ENCODE measurements around the gene JTB.
"Not testable (repeated sequence)": the region's sequence is repeated elsewhere in the genome, so short reads cannot be mapped to it uniquely, and the experiment has no call there.

The JTB gene

GRCh38 chr1:153977250-153978240 lies at the start of gene JTB:
TSS of gene JTB (minus strand) at chr1:153977674. CDS start at chr1:153977252, 422 bp downstream.
- peak within 1 kb of the TSS; percentile 96 for H3K4me3 ChIP-seq (ENCODE audit: low read length)
- peak; percentile 88 for DNase-seq (ENCODE audit: low read depth)
- TF ChIP-seq, protein P1, sequence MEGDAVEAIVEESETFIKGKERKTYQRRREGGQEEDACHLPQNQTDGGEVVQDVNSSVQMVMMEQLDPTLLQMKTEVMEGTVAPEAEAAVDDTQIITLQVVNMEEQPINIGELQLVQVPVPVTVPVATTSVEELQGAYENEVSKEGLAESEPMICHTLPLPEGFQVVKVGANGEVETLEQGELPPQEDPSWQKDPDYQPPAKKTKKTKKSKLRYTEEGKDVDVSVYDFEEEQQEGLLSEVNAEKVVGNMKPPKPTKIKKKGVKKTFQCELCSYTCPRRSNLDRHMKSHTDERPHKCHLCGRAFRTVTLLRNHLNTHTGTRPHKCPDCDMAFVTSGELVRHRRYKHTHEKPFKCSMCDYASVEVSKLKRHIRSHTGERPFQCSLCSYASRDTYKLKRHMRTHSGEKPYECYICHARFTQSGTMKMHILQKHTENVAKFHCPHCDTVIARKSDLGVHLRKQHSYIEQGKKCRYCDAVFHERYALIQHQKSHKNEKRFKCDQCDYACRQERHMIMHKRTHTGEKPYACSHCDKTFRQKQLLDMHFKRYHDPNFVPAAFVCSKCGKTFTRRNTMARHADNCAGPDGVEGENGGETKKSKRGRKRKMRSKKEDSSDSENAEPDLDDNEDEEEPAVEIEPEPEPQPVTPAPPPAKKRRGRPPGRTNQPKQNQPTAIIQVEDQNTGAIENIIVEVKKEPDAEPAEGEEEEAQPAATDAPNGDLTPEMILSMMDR (IDR thresholded peaks at IDR 0.05; ENCODE audit: insufficient read depth, low read depth, low read length, missing control alignments) = no peak

GRCh38 chr1:154019940-154020339 lies 42.5 kb upstream of the JTB start:
- no peak for DNase-seq (ENCODE audit: low read depth)
- TF ChIP-seq, protein P1 (IDR thresholded peaks at IDR 0.05; ENCODE audit: insufficient read depth, low read depth, low read length, missing control alignments) = no peak
- H3K4me3 ChIP-seq (ENCODE audit: low read length) = no peak overlapping the region

GRCh38 chr1:154019269-154019668 lies 41.8 kb upstream of the JTB start:
- H3K4me3 ChIP-seq (ENCODE audit: low read length) = no peak overlapping the region
- no peak for DNase-seq (ENCODE audit: low read depth)
- TF ChIP-seq, protein P1 (IDR thresholded peaks at IDR 0.05; ENCODE audit: insufficient read depth, low read depth, low read length, missing control alignments) = no peak

- peak; percentile 62 for DNase-seq (ENCODE audit: low read depth)
- TF ChIP-seq, protein P1 (IDR thresholded peaks at IDR 0.05; ENCODE audit: insufficient read depth, low read depth, low read length, missing control alignments) = no peak
- H3K4me3 ChIP-seq (ENCODE audit: low read length) = no peak overlapping the region
Observed at GRCh38 chr1:154014154-154014907, 36.9 kb upstream of the JTB start.

GRCh38 chr1:154012543-154012942 lies 35.1 kb upstream of the JTB start:
- H3K4me3 ChIP-seq (ENCODE audit: low read length); DNase-seq (ENCODE audit: low read depth): not testable (repeated sequence)

DNA sequence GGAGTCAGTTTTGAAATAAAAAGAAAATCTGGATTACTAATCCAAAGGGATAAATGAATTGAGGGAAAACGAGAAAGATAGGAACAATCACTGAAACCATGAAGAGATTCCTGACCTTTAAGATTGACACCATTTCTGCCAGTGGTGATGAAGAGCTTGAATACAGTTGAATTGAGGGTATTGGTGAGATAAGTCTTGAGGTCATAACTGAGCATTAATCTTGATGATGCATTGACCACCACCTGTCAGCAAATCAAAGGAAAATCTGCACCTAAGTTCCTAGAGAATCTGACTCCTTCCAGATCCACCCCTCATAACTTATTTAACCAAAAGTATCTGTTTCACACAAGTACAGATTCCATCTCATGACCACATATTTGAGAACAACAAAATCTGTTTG lies 34.7 kb upstream of the JTB start:
- no peak for DNase-seq (ENCODE audit: low read depth)
- no peak overlapping the region for H3K4me3 ChIP-seq (ENCODE audit: low read length)
- TF ChIP-seq, protein P1 (IDR thresholded peaks at IDR 0.05; ENCODE audit: insufficient read depth, low read depth, low read length, missing control alignments) = no peak

DNA sequence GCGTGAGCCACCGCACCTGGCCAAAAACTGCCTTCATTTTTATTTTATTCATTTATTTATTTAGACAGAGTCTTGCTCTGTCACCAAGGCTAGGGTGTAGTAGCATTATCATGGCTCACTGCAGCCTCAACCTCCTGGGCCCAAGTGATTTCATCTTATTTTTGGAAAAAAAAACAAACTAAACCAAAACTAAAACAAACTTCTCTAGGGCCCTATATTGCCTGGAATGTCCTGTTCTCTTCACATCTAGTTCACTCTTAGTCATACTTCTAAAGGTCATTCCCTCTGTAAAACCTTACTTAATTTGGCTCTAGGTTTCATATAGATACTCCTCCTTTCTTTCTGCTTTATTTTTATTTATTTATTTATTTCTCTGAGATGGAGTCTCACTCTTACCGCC lies 28.7 kb upstream of the JTB start:
- no peak overlapping the region for H3K4me3 ChIP-seq (ENCODE audit: low read length)
- DNase-seq (ENCODE audit: low read depth) = no peak
- TF ChIP-seq, protein P1 (IDR thresholded peaks at IDR 0.05; ENCODE audit: insufficient read depth, low read depth, low read length, missing control alignments) = no peak

Data from epithelial cell of esophagus (primary cell).